ENCODE data around the gene GALNT10. TPM values are rescaled to one million over a fixed set of nuclear protein-coding genes. Genes with fewer than 3 reads are reported as not detected.

The GALNT10 gene
- polyA plus RNA-seq, 1 donor, result 20.0 TPM

DNA sequence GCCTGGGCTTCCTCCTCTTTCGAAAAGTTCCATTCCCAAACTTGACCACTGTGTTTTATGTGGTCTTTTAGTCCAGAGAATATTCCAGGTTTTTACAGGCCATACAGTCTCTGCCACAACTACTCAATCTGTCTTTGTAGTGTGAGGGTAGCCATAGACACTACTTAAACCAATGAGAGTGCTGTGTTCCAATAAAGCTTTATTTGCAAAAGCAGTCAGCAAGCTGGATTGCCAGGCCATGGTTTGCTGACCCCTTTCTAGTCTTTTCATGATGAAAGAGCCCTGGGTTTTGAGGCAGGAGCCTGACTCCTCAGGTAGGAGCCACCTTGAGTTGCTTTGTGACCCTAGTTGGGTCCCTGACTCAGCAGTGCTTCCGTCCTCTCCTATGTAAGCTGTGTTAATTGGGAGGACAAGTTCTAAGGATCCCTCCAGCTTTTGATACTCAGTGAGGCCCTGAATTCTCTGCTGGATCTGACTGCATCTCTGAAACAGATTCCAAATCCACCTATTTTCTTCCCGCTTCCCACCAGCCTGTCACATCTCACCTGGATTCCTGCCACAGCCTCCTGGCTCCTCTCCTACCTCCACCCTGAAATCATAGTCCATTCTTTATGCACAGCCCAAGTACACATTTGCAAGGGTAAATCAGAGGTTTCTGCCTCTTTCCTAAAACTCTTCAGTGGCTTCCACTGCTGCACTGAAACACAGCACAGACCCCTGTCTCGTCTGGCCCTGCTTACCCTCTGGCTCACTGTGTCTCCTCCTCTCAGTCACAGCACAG, 13.5 kb downstream of the GALNT10 start:
- DNase-seq, result no peak

DNA sequence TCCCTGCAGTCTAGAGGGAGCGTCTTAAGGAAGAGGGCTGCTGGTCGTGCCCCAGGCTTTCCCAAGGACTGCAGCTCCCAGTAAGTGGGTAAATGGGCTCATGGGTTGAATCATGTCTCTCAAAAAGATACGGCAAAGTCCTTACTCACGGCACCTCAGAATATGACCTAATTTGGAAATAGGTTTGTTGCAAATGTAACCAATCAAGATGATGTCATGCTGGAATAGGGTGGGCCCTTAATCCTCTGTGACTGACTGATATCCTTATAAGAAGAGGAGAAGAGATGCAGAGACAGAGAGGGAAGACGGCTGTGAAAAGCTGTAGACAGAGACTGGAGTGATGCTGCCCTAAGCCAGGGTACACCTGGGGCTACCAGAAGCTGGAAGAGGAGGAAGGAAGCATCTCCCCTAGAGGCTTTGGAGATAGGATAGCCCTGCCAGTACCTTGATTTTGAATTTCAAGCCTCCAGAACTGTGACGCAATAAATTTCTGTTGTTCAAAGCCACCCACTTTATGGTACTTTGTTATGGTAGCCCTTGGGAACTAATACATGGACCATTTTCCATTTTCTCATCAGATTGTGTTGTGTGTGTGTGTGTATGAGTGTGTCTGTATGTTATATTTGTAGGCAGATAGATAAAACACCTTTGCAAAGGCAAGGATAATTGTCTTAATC, 15.0 kb downstream of the GALNT10 start:
- no peak for DNase-seq

- no peak for DNase-seq
Measured at GRCh38 chr5:154206311-154206710, 15.8 kb downstream of the GALNT10 start.

GRCh38 chr5:154207204-154207603, 16.7 kb downstream of the GALNT10 start:
- DNase-seq, result no peak

- no peak for DNase-seq
Measured at GRCh38 chr5:154209591-154210081, 19.1 kb downstream of the GALNT10 start.

GRCh38 chr5:154210163-154210562, 19.6 kb downstream of the GALNT10 start:
- no peak for DNase-seq

- no peak for DNase-seq
Measured at GRCh38 chr5:154211641-154212390, 21.3 kb downstream of the GALNT10 start.

GRCh38 chr5:154213592-154213991, 23.1 kb downstream of the GALNT10 start:
- DNase-seq, result no peak

GRCh38 chr5:154214371-154215106, 24.0 kb downstream of the GALNT10 start:
- no peak for DNase-seq

DNA sequence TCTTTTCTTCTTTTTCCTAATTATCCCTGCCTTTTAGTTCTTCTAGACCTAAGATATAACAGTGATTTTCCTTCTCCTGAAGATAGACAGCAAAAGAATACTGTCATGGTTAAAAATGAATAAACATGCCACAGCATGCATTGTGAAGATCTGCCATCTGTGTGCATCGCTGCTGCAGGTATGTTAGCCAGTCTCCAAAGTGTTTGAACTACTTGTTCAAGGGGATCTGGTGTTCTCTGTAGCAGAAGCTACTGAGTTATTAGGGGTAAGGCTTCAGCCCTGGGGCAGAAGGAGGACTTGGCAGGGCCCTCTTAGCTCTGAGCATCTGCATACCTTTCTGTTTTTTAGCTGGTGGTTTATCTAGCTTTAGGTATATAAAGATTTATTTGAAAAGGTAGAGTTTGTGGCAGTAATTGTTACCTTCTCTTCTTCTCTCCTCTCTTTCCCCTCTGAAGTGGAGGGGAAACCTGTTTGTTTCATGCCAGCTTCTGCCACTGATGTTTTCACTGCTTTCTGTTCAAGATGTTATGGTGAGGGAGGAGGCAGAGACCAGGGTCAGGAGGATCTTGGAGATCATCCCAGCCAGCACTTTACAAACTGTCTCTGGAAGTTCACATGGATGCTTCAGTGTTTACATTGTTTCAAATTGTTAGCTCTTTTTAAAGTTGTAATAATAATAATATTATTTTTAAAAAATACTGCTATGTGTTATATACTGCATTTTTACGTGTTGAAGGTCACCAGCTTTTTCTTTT, 25.2 kb downstream of the GALNT10 start:
- DNase-seq, result no peak

GRCh38 chr5:154217462-154217861, 26.9 kb downstream of the GALNT10 start:
- DNase-seq, result no peak

DNA sequence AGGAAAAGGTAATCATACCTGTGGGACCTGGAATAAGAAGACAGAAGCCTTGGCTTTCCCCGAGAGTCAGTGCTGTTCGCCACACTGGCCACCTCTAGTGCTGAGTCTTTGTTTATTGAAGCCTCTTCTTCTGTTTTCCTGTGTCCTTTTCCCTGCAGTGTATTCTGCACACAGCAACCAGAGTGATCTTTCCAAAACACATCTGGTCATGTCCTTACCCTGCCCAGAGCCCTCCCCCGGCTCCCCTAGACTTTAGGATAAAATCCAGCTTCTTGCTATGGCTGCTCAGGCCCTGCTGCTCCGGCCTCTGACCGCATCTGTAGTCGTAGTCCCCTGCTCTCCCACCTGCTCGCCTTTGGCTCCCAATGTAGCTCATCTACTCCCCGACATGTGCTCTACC, 28.3 kb downstream of the GALNT10 start:
- DNase-seq, result peak; percentile 37

GRCh38 chr5:154220625-154221024, 30.1 kb downstream of the GALNT10 start:
- no peak for DNase-seq

DNA sequence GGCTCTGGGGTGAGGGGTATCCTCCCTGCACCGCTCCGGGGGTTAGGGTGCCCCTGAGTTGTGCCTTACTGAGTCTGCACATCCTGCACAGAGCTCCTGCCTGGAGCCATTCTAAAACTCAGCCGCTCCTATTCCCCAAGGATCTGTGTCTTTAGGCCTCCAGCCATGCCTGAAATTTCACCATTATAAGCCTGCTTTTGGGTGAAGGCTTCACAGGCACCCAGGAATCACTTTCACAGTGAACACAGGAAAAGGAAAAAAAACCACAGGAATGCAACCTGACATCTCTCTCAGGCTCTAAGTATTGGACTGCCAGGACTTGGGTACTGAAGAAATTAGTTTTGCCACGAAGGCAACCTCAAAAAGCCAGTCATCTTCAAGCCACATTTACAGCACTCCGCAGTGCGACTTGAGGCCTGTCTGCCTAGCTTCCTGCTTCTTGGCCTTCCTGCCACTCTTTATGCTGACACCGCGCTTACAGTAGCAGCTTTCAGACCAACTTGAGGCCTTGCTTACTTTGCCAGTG, 30.9 kb downstream of the GALNT10 start:
- DNase-seq, result no peak

- DNase-seq, result no peak
Measured at GRCh38 chr5:154222414-154222813, 31.9 kb downstream of the GALNT10 start.

DNA sequence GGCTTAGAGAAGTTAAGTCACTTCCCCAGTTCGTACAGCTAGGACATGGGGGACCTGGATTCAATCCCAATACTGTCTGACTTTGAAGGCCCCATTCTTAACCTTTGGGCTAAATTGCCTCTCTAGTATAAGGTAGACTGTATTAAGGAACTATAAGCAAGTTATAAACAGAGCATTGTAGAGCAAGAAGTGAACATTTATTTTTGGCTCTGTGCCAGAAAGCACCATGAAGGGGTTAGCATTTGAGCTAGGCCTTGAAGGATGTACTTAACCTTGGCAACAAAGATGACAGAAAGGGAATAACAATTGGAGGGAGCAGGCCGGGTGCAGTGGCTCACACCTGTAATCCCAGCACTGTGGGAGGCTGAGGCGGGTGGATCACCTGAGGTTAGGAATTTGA, 32.8 kb downstream of the GALNT10 start:
- no peak for DNase-seq

DNA sequence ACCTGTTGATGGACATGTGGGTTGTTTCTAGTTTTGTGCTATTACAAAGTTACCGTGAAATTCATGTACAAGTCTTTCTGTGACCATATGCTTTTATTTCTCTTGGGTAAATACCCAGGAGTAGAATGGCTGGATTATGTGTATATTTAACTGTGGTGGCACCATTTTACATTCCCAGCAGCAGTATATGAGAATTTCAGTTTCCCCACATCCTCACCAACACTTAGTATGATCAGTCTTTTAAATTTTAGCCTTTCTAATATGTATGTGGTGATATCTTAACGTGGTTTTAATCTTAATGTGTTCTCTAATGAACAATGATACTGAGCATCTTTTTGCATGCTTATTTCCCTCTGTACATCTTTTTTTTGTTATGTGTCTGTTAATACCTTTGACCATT, 36.6 kb downstream of the GALNT10 start:
- no peak for DNase-seq

- no peak for DNase-seq
Measured at GRCh38 chr5:154228696-154229095, 38.2 kb downstream of the GALNT10 start.

DNA sequence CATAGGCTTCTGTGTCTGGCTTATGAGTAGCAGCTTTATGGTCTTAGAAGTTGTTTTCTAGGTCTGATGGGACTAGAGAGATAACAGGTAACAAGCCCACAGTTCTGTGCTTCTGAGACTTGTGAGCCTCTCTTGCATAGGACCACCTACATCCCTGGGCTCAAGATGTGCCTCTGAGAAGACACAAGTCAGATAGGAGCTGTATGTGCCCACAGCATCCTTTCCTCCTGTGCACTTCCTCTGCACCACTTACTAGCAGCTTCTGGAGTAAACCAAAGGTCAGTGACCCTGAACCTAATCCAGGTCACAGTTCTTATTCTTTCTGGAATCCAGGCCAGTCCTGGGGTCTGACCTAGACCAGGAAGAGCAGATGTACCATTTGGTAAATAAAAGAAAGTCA, 40.0 kb downstream of the GALNT10 start:
- no peak for DNase-seq

DNA sequence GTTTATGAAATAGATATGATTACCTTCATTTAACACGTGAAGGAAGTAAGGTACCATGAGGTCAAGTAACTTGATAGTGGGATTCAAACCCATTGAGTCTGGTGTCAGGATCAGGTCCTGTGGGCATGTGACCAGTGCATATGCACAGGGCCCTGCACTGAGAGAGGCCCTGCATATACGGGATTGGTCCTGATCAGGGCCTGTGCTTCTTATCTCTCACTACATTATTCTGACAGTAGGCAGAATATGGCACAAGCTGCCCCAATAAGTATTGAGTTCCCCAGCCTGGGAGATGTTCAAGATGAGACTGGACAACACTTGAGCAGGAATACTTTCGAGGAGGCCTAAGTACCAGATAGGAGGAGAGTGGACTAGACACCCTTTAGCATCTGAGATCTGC, 44.0 kb downstream of the GALNT10 start:
- DNase-seq, result no peak

- no peak for DNase-seq
Measured at GRCh38 chr5:154236011-154236410, 45.5 kb downstream of the GALNT10 start.

All from hindlimb muscle (tissue), 1 donor.